Fibroblast of pulmonary artery (primary cell): ENCODE data around the gene GPR61.

Experiments used
- DNase-seq: peaks from one replicate; pipeline ENCODE4 v3.0.0-alpha.2; 2010; ENCODE audit warnings: low read depth
- H3K4me3 ChIP-seq: replicated peaks from 2 replicates; pipeline ENCODE4 v1.5.1; 2011; ENCODE audit warnings: low read depth, mild to moderate bottlenecking, control low read depth, low read length, moderate library complexity
- CTCF ChIP-seq: IDR thresholded peaks from 2 replicates; pipeline ENCODE4 v1.5.1; 2011; ENCODE audit warnings: mild to moderate bottlenecking, control low read depth, low read length, inconsistent platforms; ENCODE audit errors: missing control alignments

GPR61 gene

GRCh38 chr1:109521002-109521951 lies 18.4 kb upstream of the GPR61 start:
- no peak for DNase-seq
- TF ChIP-seq CTCF, result no peak
- no peak overlapping the region for H3K4me3 ChIP-seq

- TF ChIP-seq CTCF, result no peak
- no peak overlapping the region for H3K4me3 ChIP-seq
- DNase-seq, result no peak
Observed at GRCh38 chr1:109522026-109522425, 17.6 kb upstream of the GPR61 start.

GRCh38 chr1:109523706-109524105 lies 16.0 kb upstream of the GPR61 start:
- no peak overlapping the region for H3K4me3 ChIP-seq
- no peak for DNase-seq
- TF ChIP-seq CTCF, result no peak

- TF ChIP-seq CTCF, result no peak
- no peak overlapping the region for H3K4me3 ChIP-seq
- DNase-seq, result no peak
Observed at GRCh38 chr1:109527098-109527811, 12.4 kb upstream of the GPR61 start.

- no peak for DNase-seq
- no peak overlapping the region for H3K4me3 ChIP-seq
- no peak for TF ChIP-seq CTCF
Observed at GRCh38 chr1:109527846-109528695, 11.6 kb upstream of the GPR61 start.

GRCh38 chr1:109528712-109529111 lies 11.0 kb upstream of the GPR61 start:
- DNase-seq, result no peak
- no peak for TF ChIP-seq CTCF
- no peak overlapping the region for H3K4me3 ChIP-seq
